Measurements from ENCODE around the gene CIDEC.

- TF ChIP-seq, protein P1, sequence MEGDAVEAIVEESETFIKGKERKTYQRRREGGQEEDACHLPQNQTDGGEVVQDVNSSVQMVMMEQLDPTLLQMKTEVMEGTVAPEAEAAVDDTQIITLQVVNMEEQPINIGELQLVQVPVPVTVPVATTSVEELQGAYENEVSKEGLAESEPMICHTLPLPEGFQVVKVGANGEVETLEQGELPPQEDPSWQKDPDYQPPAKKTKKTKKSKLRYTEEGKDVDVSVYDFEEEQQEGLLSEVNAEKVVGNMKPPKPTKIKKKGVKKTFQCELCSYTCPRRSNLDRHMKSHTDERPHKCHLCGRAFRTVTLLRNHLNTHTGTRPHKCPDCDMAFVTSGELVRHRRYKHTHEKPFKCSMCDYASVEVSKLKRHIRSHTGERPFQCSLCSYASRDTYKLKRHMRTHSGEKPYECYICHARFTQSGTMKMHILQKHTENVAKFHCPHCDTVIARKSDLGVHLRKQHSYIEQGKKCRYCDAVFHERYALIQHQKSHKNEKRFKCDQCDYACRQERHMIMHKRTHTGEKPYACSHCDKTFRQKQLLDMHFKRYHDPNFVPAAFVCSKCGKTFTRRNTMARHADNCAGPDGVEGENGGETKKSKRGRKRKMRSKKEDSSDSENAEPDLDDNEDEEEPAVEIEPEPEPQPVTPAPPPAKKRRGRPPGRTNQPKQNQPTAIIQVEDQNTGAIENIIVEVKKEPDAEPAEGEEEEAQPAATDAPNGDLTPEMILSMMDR (IDR thresholded peaks at IDR 0.05): no peak
- TF ChIP-seq POLR2A (IDR thresholded peaks at IDR 0.05; ENCODE audit: low read depth): no peak
Observed at GRCh38 chr3:9911863-9912262, 31.8 kb upstream of the CIDEC start.

All from esophagus muscularis mucosa (tissue), 3 donors.